HG03442 (cell line): ENCODE data around the gene HOXD13.

Experiments used
- ATAC-seq: cut with Tn5 transposase; IDR thresholded peaks from one replicate; pipeline ENCODE4 v1.9.1; 2021; ENCODE audit warnings: mild to moderate bottlenecking, moderate library complexity; ENCODE audit not compliant: unreplicated experiment

The HOXD13 gene

DNA sequence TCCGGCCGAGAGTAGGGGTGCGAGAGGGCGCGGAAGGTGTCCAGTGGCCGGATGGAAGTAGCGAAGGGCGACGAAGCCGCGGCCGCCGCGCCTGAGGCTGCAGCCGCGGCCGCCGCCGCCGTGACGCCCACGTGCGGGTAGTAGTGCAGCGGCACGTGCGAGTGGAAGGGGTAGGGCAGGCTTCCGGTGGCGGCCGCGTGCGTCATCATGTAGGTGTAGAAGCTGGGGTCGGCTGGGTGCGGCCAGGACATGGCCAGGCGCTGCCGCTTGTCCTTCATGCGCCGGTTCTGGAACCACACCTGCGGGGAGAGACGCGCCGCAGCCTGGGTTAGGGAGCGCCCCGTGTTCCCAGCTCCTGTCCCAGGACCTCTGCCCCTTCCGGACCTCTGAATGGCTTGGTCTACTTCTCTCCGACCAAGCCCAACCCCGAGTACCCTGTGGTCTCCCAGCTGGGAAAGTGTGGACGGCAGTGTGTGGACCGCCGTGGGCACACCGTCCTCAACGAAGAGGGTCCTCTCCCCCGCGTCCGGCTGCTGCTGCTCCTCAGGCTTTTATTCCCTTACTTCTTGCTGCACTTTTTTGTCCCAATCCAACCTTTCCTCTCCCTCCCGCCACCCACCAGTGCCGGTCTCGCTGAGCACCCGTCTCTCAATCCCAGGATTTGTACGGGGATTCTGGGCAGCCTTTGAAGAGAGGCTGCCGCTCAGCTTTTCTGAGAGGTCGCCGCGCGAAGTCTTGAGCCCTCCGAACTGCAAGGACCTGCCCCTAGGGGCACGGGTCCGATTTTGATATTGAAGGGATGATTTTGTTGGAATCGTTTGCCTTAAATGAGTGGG is 11.8 kb upstream of the HOXD13 start:
- ATAC-seq, result no peak

DNA sequence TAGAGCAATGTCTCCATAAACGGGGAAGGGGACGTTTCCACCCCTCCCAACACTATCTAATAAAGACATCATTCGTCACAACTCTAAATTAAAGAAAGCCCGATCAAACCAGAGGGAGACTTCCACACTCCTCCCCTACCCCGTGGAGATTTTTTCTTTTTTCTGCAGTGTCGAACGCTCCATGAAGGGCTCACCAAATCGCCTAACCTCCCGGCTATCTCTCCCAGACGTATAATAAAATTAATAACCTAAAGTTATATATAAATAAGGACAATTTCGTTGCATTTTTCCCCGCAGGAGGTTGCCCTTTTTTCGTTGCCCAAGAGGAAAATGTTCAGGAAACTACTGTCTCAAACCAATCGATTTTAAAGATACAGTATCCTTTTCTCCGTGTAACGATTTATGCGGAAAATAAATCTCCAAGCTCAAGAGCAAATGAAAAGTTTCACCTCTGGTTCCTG is 11.1 kb upstream of the HOXD13 start:
- ATAC-seq, result no peak

DNA sequence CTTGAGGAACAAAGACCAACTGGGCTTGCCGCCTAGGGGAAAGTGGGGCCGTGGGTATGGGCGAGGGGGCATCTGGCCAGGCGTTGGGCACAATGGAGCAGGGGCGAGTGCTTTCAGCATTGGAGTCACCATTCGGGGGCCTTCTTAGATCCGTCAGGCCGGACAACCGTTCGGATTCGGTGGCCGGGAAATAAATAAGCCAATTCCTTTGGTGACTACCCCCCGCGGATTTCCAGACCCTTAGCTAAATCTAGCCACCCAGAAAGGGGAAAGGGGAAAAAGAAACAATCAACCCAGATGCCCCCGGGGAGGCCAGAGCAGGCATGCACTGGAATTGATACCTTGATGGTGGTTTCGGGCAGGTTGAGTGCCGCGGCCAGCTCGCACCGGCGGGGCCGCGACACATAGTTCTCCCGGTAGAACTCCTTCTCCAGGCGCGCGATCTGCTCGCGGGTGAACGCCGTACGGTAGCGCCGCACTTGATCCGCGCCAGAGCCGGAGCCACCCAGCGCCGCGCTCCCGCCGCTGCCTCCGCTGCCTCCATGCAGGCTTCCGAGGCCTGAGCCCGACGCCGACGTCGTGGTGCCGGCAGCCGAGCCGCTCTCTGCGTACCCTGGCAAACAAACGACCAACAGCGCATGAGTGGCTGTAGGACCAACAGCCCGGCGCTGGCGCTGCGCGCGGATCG is 10.5 kb upstream of the HOXD13 start:
- no peak for ATAC-seq

DNA sequence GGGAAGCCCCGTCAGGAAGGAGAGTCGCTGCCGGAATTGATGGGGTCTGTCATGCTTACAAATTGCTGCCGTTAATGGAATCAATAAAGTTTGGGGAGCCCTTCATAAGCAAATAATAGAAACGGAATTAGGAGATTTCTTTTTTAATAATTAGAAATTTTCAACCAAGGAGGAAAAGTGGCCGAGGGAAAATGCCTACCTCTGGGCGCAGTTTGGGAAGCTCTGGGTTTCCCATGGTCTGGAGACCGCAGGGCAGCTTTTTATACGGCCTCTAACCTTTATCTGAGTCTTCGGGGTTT is 10.0 kb upstream of the HOXD13 start:
- ATAC-seq, result no peak

DNA sequence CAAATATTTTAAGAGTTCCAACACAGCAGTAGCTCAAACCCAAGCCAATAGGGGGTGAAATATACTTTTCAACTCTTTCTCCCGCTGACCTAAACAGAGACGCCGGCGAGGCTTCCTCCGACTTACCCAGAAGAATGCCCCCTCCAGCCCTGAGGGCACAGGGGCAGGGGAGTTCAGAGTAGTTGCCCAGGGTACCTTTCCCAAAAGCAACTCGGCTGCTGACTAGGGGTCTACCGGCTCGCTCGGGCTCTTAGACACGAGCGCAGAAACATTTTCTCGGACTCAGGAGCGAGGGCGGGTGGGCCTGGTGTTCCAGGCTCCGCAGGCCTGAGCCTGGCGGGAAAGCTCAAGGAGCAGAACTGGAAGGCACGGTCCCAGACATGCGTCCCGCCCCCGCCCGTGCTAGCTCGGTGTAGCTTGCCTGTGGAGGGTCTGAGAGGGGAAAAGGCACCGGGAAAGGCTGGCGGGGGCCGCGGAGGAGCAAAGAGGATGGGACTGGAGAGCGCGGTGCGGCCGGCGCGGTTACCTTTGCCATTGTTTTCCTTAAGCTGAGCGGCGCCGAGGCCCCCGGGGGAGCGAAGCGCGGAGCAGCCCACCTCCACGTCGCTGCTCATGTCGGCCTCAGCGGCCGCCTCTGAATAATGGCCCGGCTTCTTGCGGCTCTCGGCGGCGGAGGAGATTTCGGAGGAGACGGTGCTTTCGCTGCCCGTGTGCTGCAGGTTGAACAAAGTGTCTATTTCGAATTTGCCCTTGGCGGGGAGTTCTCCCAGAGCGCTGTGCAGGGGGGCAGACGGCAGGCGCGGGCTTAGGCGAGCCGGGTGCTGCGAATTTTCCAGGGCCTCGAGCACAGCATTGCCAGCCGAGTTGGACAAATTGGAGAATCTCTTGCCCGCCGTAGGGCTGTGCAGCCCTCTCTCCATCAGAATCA is 9.4 kb upstream of the HOXD13 start:
- no peak for ATAC-seq

DNA sequence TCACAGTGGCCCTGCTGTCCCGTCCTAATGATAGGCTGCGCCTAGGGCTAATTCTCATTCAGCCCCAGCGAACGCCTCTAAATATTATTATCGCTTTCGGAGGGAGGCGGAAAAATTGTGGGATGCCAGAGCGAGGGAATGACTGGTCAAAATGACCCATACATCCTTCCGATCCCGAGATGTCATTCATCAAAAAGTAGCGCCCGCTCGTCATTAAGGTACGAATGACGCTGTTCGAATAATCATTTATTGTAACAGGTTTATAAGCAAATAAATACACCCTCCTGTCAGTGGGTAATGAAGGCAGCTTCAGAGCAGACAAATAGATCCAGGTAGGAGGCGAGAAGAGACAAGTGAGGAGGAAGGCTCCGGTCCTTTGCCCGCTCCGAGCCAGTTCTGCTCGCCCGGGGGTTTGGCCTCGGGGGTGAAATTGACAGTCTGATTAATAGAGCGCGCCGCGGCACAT is 8.7 kb upstream of the HOXD13 start, which contains the start of gene EVX2:
Gene EVX2, minus strand, starts transcription at position 167 of the 466 bp plus-strand sequence. CDS start 186 bp downstream, outside the sequence.
- ATAC-seq, result no peak

DNA sequence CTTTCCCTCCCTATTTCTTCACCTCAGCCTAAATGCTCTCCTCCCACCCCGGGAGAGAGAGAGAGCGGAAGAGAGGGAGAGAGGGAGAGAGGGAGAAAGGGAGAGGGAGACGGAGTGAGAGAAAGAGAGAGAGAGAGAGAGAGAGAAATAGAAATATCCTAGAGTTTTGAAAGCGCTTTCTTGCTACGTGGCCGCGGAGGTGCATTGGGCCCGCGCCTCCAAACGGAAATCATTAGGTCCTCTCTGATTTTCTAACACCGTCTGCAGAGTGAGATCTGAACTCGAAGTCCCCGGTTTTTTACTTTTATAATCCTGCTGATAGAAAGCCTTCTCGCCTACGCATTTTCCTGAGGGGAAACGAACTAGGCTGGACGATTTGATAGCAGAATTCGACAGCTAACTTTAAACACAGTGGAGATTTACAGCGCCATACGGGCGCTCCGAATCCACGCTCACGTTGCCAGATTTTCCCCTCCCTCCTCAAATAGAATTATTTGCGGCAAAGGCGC is 7.9 kb upstream of the HOXD13 start:
- no peak for ATAC-seq

DNA sequence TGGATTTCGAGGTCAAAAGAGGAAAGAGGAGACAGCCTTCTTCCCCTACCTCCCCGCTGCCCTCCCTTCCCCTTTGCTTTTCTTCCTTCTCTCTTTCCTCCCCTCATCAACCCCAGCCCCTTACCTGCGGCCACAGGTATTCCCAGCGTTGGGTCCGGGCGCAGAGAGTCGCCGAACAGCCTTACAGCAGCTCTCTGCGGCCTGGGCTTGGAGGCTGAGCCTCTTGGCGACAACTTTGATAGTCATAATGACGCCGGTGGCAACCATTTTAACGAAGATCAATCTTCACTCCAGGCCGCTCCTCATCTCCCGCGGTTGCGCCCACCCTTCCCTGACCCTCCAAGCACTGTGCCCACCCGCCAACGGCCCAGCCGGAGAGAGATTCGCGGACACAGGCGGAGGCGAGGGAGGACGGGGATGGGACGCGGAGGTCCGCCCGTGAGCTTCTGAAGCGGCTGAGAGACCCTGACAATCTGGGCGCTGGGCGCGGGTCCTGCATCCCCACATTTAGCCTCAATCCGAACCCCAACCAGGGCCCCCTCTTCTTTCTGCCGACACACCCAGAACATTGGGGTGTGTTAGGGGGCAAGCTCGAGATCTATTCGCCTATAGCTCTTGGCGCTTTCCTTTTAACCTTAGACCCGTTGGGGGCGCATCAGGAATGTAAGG is 7.3 kb upstream of the HOXD13 start:
- ATAC-seq, result no peak

DNA sequence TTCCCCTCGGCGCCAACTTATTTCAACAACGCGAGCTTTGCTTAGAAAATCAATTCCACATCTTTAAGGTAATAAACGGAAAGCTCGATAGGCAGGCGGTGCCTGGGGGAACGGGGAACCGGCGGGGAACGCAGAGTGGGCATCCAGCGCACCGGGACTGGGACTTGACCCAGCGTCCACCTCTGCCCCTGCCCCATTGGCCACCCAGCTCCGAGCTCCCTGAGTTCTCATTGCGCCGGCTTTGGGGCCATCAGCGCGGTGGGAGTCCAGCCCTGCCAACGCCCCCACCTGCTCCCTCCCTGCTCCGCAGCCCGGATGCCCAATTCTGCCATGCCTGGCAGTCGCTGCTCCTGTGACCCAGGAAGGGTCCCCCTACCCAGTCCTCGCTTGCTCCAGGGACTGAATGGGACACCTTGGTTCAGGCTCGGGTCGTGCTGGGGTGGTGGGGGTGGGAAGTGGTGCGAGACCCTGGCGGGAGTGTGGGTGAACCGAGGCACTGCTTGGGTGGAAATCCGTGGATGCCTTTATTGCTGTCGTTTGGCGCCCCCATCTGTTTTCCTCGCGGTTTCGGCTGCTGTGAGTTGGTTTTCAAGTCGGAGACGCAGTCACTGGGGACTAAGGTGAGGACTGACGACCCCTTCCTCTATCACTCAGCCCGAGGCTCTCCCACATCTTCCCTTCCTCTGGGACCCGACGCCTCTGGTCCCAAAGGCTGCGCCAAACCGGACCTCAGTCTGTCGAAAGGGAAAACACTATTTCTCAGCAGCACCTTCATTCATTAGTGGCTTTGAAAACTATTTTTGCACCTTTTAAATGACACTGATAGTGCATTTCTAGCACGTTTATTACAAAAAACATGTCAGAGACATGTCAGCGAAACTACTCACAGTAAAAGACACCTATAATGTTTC is 6.4 kb upstream of the HOXD13 start:
- ATAC-seq, result no peak

DNA sequence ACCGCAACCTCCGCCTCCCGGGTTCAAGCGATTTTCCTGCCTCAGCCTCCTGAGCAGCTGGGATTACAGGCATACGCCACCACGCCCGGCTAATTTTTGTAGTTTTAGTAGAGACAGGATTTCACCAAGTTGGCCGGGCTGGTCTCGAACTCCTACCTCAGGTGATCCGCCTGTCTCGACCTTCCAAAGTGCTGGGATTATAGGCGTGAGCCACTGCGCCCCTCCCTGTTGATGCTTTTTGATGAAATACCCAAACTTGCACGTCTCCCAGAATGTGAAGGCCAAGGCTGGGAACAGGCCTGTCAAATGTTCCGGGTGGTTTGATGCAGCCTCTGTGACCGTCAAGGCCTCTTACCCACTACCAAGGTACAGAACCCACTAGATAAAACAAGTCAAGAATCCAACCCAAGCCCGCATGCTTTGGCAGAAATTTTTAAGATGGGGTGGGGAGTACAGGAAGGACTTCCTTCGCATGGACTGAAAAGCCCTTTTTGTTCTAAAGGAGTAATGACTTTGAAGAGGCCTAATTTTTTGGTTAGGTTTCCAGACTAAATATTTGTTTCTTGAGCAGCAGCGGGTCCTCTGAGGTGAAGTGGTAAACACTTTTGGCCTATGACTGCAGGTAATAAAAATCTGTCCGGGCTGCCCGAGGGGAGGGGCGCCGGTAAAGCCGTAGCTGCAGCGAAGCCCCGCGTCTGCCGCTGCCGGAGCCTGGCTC is 5.0 kb upstream of the HOXD13 start:
- ATAC-seq, result no peak

DNA sequence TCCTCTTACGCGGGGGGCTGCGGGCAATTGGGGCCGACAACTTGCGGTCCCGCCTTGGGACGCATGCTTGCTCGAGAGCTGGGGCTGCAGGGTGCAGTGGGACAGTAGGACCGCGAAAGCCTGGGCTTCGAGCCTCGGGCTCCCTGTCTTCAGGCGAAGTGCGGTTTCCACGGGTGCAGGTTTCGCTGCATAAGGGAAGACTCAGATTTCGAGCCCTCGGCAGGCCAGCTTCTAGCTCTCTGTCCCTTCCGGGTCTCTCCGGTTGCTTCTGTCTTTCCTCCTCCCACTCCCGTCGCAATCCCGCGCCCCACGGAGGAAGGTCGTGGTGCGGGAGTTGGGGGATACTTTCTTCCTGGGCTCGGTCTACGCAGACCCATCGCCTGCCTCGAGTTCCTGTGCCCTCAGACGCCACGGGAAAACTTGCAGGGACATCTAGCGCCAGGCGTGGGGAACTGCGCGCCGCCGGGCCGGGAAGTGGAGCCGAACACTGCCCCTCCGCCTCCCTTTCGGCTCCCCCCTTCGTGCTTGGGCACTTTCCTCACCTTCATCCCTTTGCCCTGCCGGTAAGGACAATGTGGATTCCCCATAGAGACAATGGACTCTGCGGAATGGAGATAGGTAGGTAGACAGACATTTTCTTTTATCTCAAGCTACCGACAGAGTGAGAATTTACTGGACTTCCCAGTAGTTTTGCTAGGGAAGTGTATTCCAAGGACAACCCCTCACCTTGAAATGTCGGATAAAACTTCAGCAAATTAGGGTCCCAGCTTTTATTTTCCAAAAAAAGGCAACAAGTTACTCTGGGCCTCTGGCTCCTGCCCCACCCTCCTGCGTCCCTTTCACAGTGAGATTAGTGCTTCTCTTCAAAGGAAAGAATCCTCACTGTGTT is 4.2 kb upstream of the HOXD13 start:
- peak; percentile 66 for ATAC-seq

DNA sequence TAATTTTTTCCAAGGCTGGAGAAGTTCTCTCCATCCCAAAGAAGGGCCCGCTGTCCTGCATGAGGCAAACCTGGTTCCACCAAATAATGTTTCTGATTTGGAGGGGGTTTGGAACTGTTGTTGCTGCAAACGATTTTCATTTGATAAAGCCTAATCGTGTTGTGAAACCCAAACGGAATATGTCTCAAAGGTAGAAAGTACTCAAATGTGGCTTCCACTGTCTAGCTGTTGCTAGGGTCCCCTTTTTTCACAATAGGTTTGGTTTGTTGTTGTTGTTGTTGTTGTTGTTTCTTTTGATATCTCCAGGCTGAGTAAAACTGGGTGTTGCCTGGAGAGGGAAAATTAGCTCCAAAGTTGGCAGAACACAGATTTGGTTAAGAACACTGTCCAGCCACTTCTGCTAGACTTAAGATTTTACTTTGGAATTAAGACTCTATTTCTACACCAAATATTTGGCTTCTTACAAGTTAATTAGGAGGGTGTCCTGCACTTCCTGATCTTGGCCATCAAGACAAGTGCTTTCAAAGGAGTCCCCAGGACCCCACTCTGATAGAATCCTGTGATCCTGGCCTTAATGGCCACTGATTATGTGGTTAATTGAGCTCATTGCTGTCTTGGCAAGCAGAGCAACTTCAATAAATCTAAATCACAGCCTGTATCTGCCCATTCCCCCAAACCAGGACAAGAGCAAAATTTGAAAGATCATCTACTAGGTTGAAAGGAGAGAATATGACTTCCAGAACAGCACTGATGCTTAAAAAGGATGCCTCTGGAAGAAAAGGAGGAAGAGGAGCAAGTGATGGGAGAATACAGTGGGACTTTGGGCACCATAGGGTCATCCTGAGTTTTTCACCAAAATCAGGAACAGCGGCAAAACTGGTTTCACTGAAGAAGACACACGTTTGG is 3.3 kb upstream of the HOXD13 start:
- no peak for ATAC-seq

DNA sequence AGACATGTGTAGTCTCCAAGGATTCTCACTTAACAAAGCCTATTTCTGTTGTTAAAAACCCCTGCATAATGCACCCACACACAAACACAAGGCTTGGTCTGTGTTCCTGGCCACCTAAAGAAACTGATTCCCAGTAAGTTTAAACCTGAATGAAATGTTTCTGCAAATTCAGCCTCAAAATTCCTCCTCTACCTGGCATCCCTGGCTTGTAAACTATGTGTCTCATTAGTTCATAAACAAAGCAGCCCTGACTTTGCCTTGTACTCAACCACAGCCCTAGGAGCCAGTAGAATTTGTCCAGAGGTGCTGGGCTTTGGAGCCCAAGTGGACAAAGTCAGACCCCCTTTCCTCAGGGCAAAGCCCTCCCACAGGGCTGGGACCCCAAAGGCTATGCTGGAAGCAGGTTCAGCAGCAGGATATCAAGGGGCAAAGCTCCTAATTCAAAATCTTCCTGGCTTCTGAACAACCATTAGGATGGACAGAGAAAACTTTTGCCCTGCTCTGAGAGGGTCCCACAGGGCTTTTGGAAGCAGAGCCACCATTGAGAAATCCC is 2.6 kb upstream of the HOXD13 start:
- no peak for ATAC-seq

DNA sequence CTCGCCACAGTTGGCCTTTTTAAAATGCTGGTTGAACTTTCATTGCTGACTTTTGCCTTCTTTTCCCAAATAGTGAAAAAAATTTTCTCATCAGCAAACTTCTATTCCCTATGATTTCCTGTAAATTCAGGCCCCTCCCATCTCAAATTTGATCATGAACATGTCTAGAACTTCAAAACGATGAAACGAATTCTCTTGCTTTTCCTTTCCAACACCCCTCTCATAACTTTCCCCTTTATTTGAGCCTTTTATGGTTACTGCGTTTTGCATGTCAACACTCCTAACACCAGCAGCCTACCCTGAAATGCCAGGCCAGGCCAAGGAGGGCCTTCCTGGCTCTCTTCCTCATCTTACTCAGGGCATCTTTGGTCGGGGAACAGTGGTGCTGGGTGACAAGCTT is 1.7 kb upstream of the HOXD13 start:
- no peak for ATAC-seq

DNA sequence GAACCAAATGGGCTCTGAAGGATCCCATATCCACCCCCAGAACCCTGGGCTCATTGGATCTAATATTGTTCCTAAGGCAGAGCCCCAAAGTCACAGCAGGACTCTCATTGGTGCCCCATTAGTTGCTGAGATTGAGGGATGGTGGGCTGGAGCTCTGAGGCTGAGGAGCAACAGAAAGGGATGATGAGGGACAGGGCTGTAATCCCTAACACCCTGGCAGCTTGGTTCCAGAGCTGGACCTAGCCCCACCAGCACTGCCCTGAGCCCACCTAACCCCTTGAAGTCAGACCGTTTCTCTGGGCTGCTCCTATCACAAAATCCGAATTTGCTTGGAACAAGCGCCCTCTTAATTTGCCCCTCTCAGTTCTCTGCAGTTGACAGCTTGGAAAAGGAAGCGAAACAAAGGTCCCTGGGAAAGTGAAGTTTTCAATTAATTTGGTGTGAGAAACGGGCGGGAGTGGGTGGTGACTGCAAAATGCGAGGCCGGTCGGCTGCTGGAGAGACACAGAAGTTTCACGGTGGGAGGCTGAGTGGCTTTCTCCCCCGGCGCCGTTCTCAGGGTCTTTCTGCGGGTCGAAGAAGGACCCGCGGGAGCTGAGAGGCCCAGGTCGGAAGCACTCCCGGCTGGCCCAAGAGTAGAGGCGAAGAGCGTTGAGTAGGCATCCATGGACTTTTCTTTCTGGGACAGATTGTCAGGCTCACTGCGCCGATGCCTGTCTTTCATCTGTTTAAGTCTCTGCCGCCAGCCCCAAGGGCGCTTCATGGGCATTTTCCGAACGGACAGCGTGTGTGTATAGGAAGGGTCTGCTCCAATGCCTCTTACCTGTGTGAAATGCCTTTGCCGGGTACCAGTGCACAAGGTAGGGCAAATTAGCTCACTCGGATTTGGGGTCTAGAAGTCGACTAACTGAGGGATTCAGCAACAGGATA is 927 bp upstream of the HOXD13 start:
- no peak for ATAC-seq
